WTC11 (cell line): ENCODE results near the gene SLC16A13. TPM values are rescaled to one million over a fixed set of nuclear protein-coding genes. Genes with fewer than 3 reads are reported as not detected.
"Not testable (repeated sequence)": the region's sequence is repeated elsewhere in the genome, so short reads cannot be mapped to it uniquely, and the experiment has no call there.

ENCODE experiments used
- ATAC-seq: fragments of 200-7000 bp; cut with Tn5 transposase; 2 replicates; pipeline ENCODE4 v1.10.0; 2021; ENCODE audit warnings: mild to moderate bottlenecking, moderate library complexity
- CTCF ChIA-PET: fragments of 300-600 bp; sonication (Branson Sonifier 250); formaldehyde crosslinking; loops from one replicate; lab custom pipeline; 2021; ENCODE audit warnings: antibody characterized with exemption; lab: Charles Lee
- POLR2A ChIA-PET: fragments of 350-600 bp; sonication (Branson Sonifier 250); formaldehyde crosslinking; loops from one replicate; lab custom pipeline; 2021; ENCODE audit warnings: antibody characterized with exemption; lab: Charles Lee
- DNase-seq: peaks from one replicate; pipeline ENCODE4 v3.0.0; 2021; ENCODE audit warnings: low spot score
- H3K27ac Mint-ChIP-seq: 2 replicates; pipeline ENCODE4 v1.8.0; 2021; ENCODE audit warnings: mixed read lengths
- H3K27me3 Mint-ChIP-seq: 2 replicates; pipeline ENCODE4 v1.8.0; 2021; ENCODE audit warnings: low read depth, mild to moderate bottlenecking, moderate library complexity, mixed read lengths
- H3K36me3 Mint-ChIP-seq: 2 replicates; pipeline ENCODE4 v1.8.0; 2021; ENCODE audit warnings: mixed read lengths
- H3K4me1 Mint-ChIP-seq: 2 replicates; pipeline ENCODE4 v1.8.0; 2022; ENCODE audit warnings: mixed read lengths
- H3K4me3 Mint-ChIP-seq: 2 replicates; pipeline ENCODE4 v1.8.0; 2021; ENCODE audit warnings: mild to moderate bottlenecking, moderate library complexity, mixed read lengths
- H3K9me3 Mint-ChIP-seq: 2 replicates; pipeline ENCODE4 v1.8.0; 2021; ENCODE audit warnings: mixed read lengths
- ESRRA ChIP-seq: sonication (generic); formaldehyde crosslinking; IDR thresholded peaks from 2 replicates; pipeline ENCODE4 v1.8.1; 2022; ENCODE audit warnings: mild to moderate bottlenecking, missing genetic modification reagents, borderline replicate concordance
- FOXP1 ChIP-seq: sonication (generic); formaldehyde crosslinking; IDR thresholded peaks from 2 replicates; pipeline ENCODE4 v1.8.0; 2022; ENCODE audit warnings: missing genetic modification reagents, mild to moderate bottlenecking, moderate library complexity, borderline replicate concordance
- KAT7 ChIP-seq: sonication (generic); formaldehyde crosslinking; IDR thresholded peaks from 2 replicates; pipeline ENCODE4 v1.8.1; 2023; ENCODE audit warnings: missing genetic modification reagents, mild to moderate bottlenecking, borderline replicate concordance
- MLX ChIP-seq: sonication (generic); formaldehyde crosslinking; IDR thresholded peaks from 2 replicates; pipeline ENCODE4 v1.8.1; 2023; ENCODE audit warnings: mild to moderate bottlenecking, missing genetic modification reagents, moderate library complexity
- RORB ChIP-seq: fragments of 250-450 bp; sonication (Bioruptor Pico); IDR thresholded peaks from 2 replicates; pipeline ENCODE4 v1.9.0; 2021; ENCODE audit warnings: mild to moderate bottlenecking
- USF2 ChIP-seq: sonication (generic); formaldehyde crosslinking; IDR thresholded peaks from 2 replicates; pipeline ENCODE4 v1.8.1; 2023; ENCODE audit warnings: mild to moderate bottlenecking, missing genetic modification reagents, moderate library complexity
- ZBTB21 ChIP-seq: sonication (generic); formaldehyde crosslinking; IDR thresholded peaks from 2 replicates; pipeline ENCODE4 v1.8.1; 2023; ENCODE audit warnings: mild to moderate bottlenecking, missing genetic modification reagents, borderline replicate concordance
- ZNF138 ChIP-seq: sonication (generic); formaldehyde crosslinking; conservative IDR thresholded peaks from 2 replicates; pipeline ENCODE4 v1.8.1; 2022; ENCODE audit warnings: mild to moderate bottlenecking, moderate library complexity, missing genetic modification reagents
- ZNF423 ChIP-seq: fragments of 250-450 bp; sonication (Bioruptor Pico); IDR thresholded peaks from 2 replicates; pipeline ENCODE4 v2.1.2; 2022; ENCODE audit warnings: mild to moderate bottlenecking, moderate library complexity
- ZNF532 ChIP-seq: fragments of 250-450 bp; sonication (Bioruptor Pico); IDR thresholded peaks from 2 replicates; pipeline ENCODE4 v1.9.0; 2021; ENCODE audit warnings: mild to moderate bottlenecking, borderline replicate concordance
- total RNA-seq: library from RNA; stranded (reverse); gene quantifications from 3 replicates; pipeline ENCODE4 v1.2.3, GENCODE V29; 2021

Gene SLC16A13
- total RNA-seq, 1 experiment from 2014 or later = 5.2 TPM

- ATAC-seq = no peak
- POLR2A ChIA-PET = no interaction called here
- CTCF ChIA-PET = interaction anchor here (0.6 to 1.3 kb wide), 4 partner anchors 24 to 96 kb away, joined by 3 to 6 read pairs (median 4); no protein-coding TSS in a partner anchor
- no peak overlapping the region for H3K4me3 Mint-ChIP-seq
- peaks cover 12% of the 10 kb centered on the region for H3K9me3 Mint-ChIP-seq
- DNase-seq = no peak
- no peaks in the 10 kb centered on the region for H3K36me3 Mint-ChIP-seq
- H3K4me1 Mint-ChIP-seq = no peaks in the 10 kb centered on the region
- TF ChIP-seq USF2 = no peak
- TF ChIP-seq ZNF423 = no peak
- TF ChIP-seq ZNF532 (CRISPR knock-in tag) = no peak
- TF ChIP-seq, all 79 proteins: peak for 0
- Mint-ChIP-seq H3K27me3 (peaks cover 5% of the 10 kb centered on the region; the same call in 1 of the 2 replicates), H3K27ac (no peak overlapping the region)
Observed at GRCh38 chr17:7081341-7082062, 45.7 kb downstream of the SLC16A13 start.

- ATAC-seq = no peak
- Mint-ChIP-seq H3K27ac (no peak overlapping the region), H3K27me3 (no peaks in the 10 kb centered on the region; the same call in 1 of the 2 replicates), H3K4me3 (no peak overlapping the region), H3K4me1 (peaks cover 5% of the 10 kb centered on the region), H3K36me3 (no peaks in the 10 kb centered on the region)
- TF ChIP-seq MLX (CRISPR knock-in tag) (no peak), ESRRA (no peak)
- TF ChIP-seq, all 79 proteins: peak for 0
- CTCF ChIA-PET = no interaction called here
- POLR2A ChIA-PET = no interaction called here
- H3K9me3 Mint-ChIP-seq = peaks cover 12% of the 10 kb centered on the region
- no peak for DNase-seq
Observed at GRCh38 chr17:7083592-7083991, 47.8 kb downstream of the SLC16A13 start.

GRCh38 chr17:7084088-7084487 lies 48.3 kb downstream of the SLC16A13 start:
- no peak overlapping the region for H3K4me3 Mint-ChIP-seq
- DNase-seq = no peak
- ChIA-PET CTCF (interaction anchor here (0.6 kb wide), 1 partner anchor 81 kb away, joined by 3 read pairs; no protein-coding TSS in a partner anchor), POLR2A (no interaction called here)
- peaks cover 12% of the 10 kb centered on the region for H3K9me3 Mint-ChIP-seq
- H3K27me3 Mint-ChIP-seq = no peaks in the 10 kb centered on the region; the same call in 1 of the 2 replicates
- ATAC-seq = no peak
- no peak for TF ChIP-seq KAT7 (CRISPR knock-in tag)
- no peak for TF ChIP-seq ZBTB21 (CRISPR knock-in tag)
- TF ChIP-seq FOXP1 (CRISPR knock-in tag) = no peak
- no peak for TF ChIP-seq RORB
- TF ChIP-seq ZNF138 = no peak
- no peaks in the 10 kb centered on the region for H3K36me3 Mint-ChIP-seq
- peaks cover 5% of the 10 kb centered on the region for H3K4me1 Mint-ChIP-seq
- H3K27ac Mint-ChIP-seq = no peak overlapping the region

GRCh38 chr17:7088442-7088841 lies 52.6 kb downstream of the SLC16A13 start:
- POLR2A ChIA-PET, H3K27ac Mint-ChIP-seq, H3K27me3 Mint-ChIP-seq, H3K36me3 Mint-ChIP-seq, H3K9me3 Mint-ChIP-seq, DNase-seq, ATAC-seq, H3K4me3 Mint-ChIP-seq: not testable (repeated sequence)
- CTCF ChIA-PET = interaction anchor here (1.8 kb wide), 1 partner anchor 45 kb away, joined by 6 read pairs; no protein-coding TSS in a partner anchor
- H3K4me1 Mint-ChIP-seq = peaks cover 11% of the 10 kb centered on the region

GRCh38 chr17:7089570-7089969 lies 53.8 kb downstream of the SLC16A13 start:
- H3K4me3 Mint-ChIP-seq, CTCF ChIA-PET: not testable (repeated sequence)

More at GRCh38 chr17:7089570-7089969, 53.8 kb downstream of the SLC16A13 start:
- ATAC-seq, H3K27me3 Mint-ChIP-seq, H3K9me3 Mint-ChIP-seq, DNase-seq, POLR2A ChIA-PET, H3K27ac Mint-ChIP-seq, H3K36me3 Mint-ChIP-seq: not testable (repeated sequence)
- H3K4me1 Mint-ChIP-seq = peaks cover 15% of the 10 kb centered on the region
